Breast epithelium (tissue), 4 donors: ENCODE data around the gene ZNF213. TPM values are rescaled to one million over a fixed set of nuclear protein-coding genes. Genes with fewer than 3 reads are reported as not detected.

ENCODE experiments used
- DNase-seq, 2 donors: peaks; one replicate each; pipeline ENCODE4 v3.0.0-alpha.2; 2019; ENCODE audit warnings: low spot score in 2 of 2
- H3K27ac ChIP-seq, 2 donors: fragments of 200-600 bp; sonication (generic) in 1 of 2; one replicate each; pipeline ENCODE4 v1.5.1; 2016 to 2019; ENCODE audit warnings: mild to moderate bottlenecking in 1 of 2
- H3K27me3 ChIP-seq, 2 donors: fragments of 200-600 bp; sonication (generic) in 1 of 2; one replicate each; pipeline versions ENCODE4 v1.5.1 to v1.6.0; 2017 to 2019; ENCODE audit warnings: control low read depth in 1 of 2, mild to moderate bottlenecking in 1 of 2
- H3K36me3 ChIP-seq: fragments of 200-600 bp; one replicate; pipeline ENCODE4 v1.5.1; 2019
- H3K4me1 ChIP-seq, 2 donors: fragments of 200-600 bp; sonication (generic); one replicate each; pipeline ENCODE4 v1.5.1; 2016 to 2019; ENCODE audit warnings: control low read depth in 1 of 2
- H3K4me3 ChIP-seq, 3 donors: fragments of 200-600 bp; sonication (generic); 1 replicate in 2 of 3; 2 replicates in 1 of 3; pipeline ENCODE4 v1.5.1; 2016 to 2019; ENCODE audit warnings: mild to moderate bottlenecking in 3 of 3, moderate library complexity in 2 of 3
- H3K9me3 ChIP-seq, 2 donors: fragments of 200-600 bp; sonication (generic) in 1 of 2; one replicate each; pipeline ENCODE4 v1.5.1; 2016 to 2019; ENCODE audit warnings: control low read depth in 1 of 2
- CTCF ChIP-seq, 3 donors: fragments of 450-650 bp; IDR thresholded peaks; one replicate each; pipeline ENCODE4 v1.5.1; 2016 to 2017; ENCODE audit warnings: antibody characterized with exemption in 3 of 3, mild to moderate bottlenecking in 3 of 3, moderate library complexity in 3 of 3
- POLR2A ChIP-seq: fragments of 450-650 bp; IDR thresholded peaks from one replicate; pipeline ENCODE4 v1.6.1; 2016; ENCODE audit warnings: antibody characterized with exemption, mild to moderate bottlenecking, moderate library complexity
- POLR2AphosphoS5 ChIP-seq, 3 donors: sonication (generic); formaldehyde crosslinking; IDR thresholded peaks; one replicate each; pipeline ENCODE4 v1.6.1; 2017; ENCODE audit warnings: antibody characterized with exemption in 3 of 3
- intact Hi-C: fragments of 100-400 bp; cut with DNase I; formaldehyde crosslinking; loops from one replicate; pipeline ENCODE4 v1.15.1; 2023; ENCODE audit warnings: low total_unique reads
- total RNA-seq, 3 donors: library from RNA; depleted of rRNA; stranded (reverse); fragments of >200 nt; gene quantifications; one replicate each; pipeline ENCODE4 v1.1.0, GENCODE V29; 2016

ZNF213 gene
- total RNA-seq, 3 donors from 2014 or later: 4.0 to 5.6 (median 5.6) TPM

- Histone ChIP-seq H3K27me3 (peaks cover 0 to 13% of the 10 kb centered on the region in 2 donors), H3K4me3 (no peak overlapping the region), H3K36me3 (no peaks in the 10 kb centered on the region), H3K9me3 (no peaks in the 10 kb centered on the region), H3K27ac (no peak overlapping the region), H3K4me1 (no peaks in the 10 kb centered on the region)
- intact Hi-C loops: no loop called here
- no peak for DNase-seq
- peak in 1 of 3 donors; percentile 39 for TF ChIP-seq CTCF (IDR thresholded peaks at IDR 0.05)
- TF ChIP-seq POLR2AphosphoS5 (IDR thresholded peaks at IDR 0.05): no peak
These were observed 40.4 kb upstream of the ZNF213 start for GRCh38 chr16:3094289-3095027.

- TF ChIP-seq POLR2AphosphoS5 (IDR thresholded peaks at IDR 0.05) (no peak), CTCF (IDR thresholded peaks at IDR 0.05) (no peak), POLR2A (no peak)
- intact Hi-C loops: no loop called here
- peaks cover 0 to 13% of the 10 kb centered on the region in 2 donors for H3K27me3 ChIP-seq
- H3K4me3 ChIP-seq: no peak overlapping the region
- H3K36me3 ChIP-seq: no peaks in the 10 kb centered on the region
- no peak overlapping the region for H3K27ac ChIP-seq
- no peaks in the 10 kb centered on the region for H3K9me3 ChIP-seq
- H3K4me1 ChIP-seq: no peaks in the 10 kb centered on the region
- DNase-seq: no peak
These were observed 39.0 kb upstream of the ZNF213 start for GRCh38 chr16:3095869-3096268.

- TF ChIP-seq CTCF (IDR thresholded peaks at IDR 0.05): no peak
- no peak for TF ChIP-seq POLR2AphosphoS5 (IDR thresholded peaks at IDR 0.05)
- TF ChIP-seq POLR2A: no peak
- DNase-seq: no peak
- intact Hi-C loops: no loop called here
- Histone ChIP-seq H3K36me3 (no peaks in the 10 kb centered on the region), H3K27me3 (peaks cover 0 to 10% of the 10 kb centered on the region in 2 donors), H3K9me3 (no peaks in the 10 kb centered on the region), H3K4me3 (no peak overlapping the region), H3K27ac (no peak overlapping the region), H3K4me1 (no peaks in the 10 kb centered on the region)
These were observed 38.5 kb upstream of the ZNF213 start for GRCh38 chr16:3096362-3096761.

- no peak for DNase-seq
- no peaks in the 10 kb centered on the region for H3K9me3 ChIP-seq
- H3K4me3 ChIP-seq: no peak overlapping the region
- peaks cover 0 to 3% of the 10 kb centered on the region in 2 donors for H3K27me3 ChIP-seq
- no peaks in the 10 kb centered on the region for H3K4me1 ChIP-seq
- TF ChIP-seq POLR2A: no peak
- TF ChIP-seq POLR2AphosphoS5 (IDR thresholded peaks at IDR 0.05): no peak
- no peak for TF ChIP-seq CTCF (IDR thresholded peaks at IDR 0.05)
- intact Hi-C loops: no loop called here
- H3K27ac ChIP-seq: no peak overlapping the region
- no peaks in the 10 kb centered on the region for H3K36me3 ChIP-seq
These were observed 37.6 kb upstream of the ZNF213 start for GRCh38 chr16:3097266-3097665.

- intact Hi-C loops: no loop called here
These were observed 36.1 kb upstream of the ZNF213 start, which contains the start of gene ZSCAN10 for GRCh38 chr16:3098459-3099394. Gene ZSCAN10 (minus strand): TSS chr16:3099294. CDS start chr16:3092937, 6,357 bp downstream.

More at GRCh38 chr16:3098459-3099394, 36.1 kb upstream of the ZNF213 start, which contains the start of gene ZSCAN10:
- no peaks in the 10 kb centered on the region for H3K9me3 ChIP-seq
- no peaks in the 10 kb centered on the region for H3K4me1 ChIP-seq
- no peak within 1 kb of the TSS for H3K27ac ChIP-seq
- TF ChIP-seq CTCF (IDR thresholded peaks at IDR 0.05) (no peak), POLR2A (no peak), POLR2AphosphoS5 (IDR thresholded peaks at IDR 0.05) (no peak)
- no peak for DNase-seq
- no peaks in the 10 kb centered on the region for H3K27me3 ChIP-seq
- no peaks in the 10 kb centered on the region for H3K36me3 ChIP-seq
- H3K4me3 ChIP-seq: peak within 1 kb of the TSS in 2 of 3 donors; percentile 33 to 35
